ENCODE data around the gene OLFML2A. TPM values are rescaled to one million over a fixed set of nuclear protein-coding genes. Genes with fewer than 3 reads are reported as not detected.
"Not testable (repeated sequence)": the region's sequence is repeated elsewhere in the genome, so short reads cannot be mapped to it uniquely, and the experiment has no call there.

The OLFML2A gene
- 175 TPM for polyA plus RNA-seq (ENCODE audit: insufficient read length)

GRCh38 chr9:124776954-124777648 lies at the start of gene OLFML2A:
Gene OLFML2A, plus strand, starts transcription at chr9:124777133. Its CDS starts 138 bp downstream, at chr9:124777271.
- DNase-seq = no peak

GRCh38 chr9:124730772-124731171 lies 46.2 kb upstream of the OLFML2A start:
- DNase-seq = no peak

- no peak for DNase-seq
These were observed 42.8 kb upstream of the OLFML2A start for GRCh38 chr9:124733964-124734740.

GRCh38 chr9:124734741-124735083 lies 42.2 kb upstream of the OLFML2A start:
- not testable (repeated sequence) for DNase-seq

- DNase-seq = no peak
These were observed 41.8 kb upstream of the OLFML2A start for GRCh38 chr9:124735121-124735520.

- not testable (repeated sequence) for DNase-seq
These were observed 38.9 kb upstream of the OLFML2A start for GRCh38 chr9:124738075-124738474.

- no peak for DNase-seq
These were observed 37.6 kb upstream of the OLFML2A start for GRCh38 chr9:124739360-124739759.

- DNase-seq = no peak
These were observed 35.8 kb upstream of the OLFML2A start for GRCh38 chr9:124741149-124741548.

GRCh38 chr9:124741662-124742061 lies 35.3 kb upstream of the OLFML2A start:
- no peak for DNase-seq

- no peak for DNase-seq
These were observed 34.0 kb upstream of the OLFML2A start for GRCh38 chr9:124742940-124743339.

GRCh38 chr9:124743686-124744348 lies 33.1 kb upstream of the OLFML2A start:
- DNase-seq = no peak

GRCh38 chr9:124747065-124747464 lies 29.9 kb upstream of the OLFML2A start:
- DNase-seq = no peak

- DNase-seq = no peak
These were observed 27.6 kb upstream of the OLFML2A start for GRCh38 chr9:124749284-124749683.

GRCh38 chr9:124749781-124750180 lies 27.2 kb upstream of the OLFML2A start:
- no peak for DNase-seq

GRCh38 chr9:124752967-124753366 lies 24.0 kb upstream of the OLFML2A start:
- DNase-seq = no peak

GRCh38 chr9:124754289-124754688 lies 22.6 kb upstream of the OLFML2A start:
- DNase-seq = no peak

- DNase-seq = no peak
These were observed 21.9 kb upstream of the OLFML2A start for GRCh38 chr9:124755061-124755460.

- no peak for DNase-seq
These were observed 20.9 kb upstream of the OLFML2A start for GRCh38 chr9:124756011-124756410.

- DNase-seq = no peak
These were observed 19.3 kb upstream of the OLFML2A start for GRCh38 chr9:124757616-124758015.

- DNase-seq = no peak
These were observed 18.9 kb upstream of the OLFML2A start for GRCh38 chr9:124758061-124758460.

- DNase-seq = no peak
These were observed 18.2 kb upstream of the OLFML2A start for GRCh38 chr9:124758691-124759090.

GRCh38 chr9:124759327-124759726 lies 17.6 kb upstream of the OLFML2A start:
- DNase-seq = no peak

GRCh38 chr9:124760719-124761118 lies 16.2 kb upstream of the OLFML2A start:
- DNase-seq = no peak

- no peak for DNase-seq
These were observed 15.7 kb upstream of the OLFML2A start for GRCh38 chr9:124761196-124761595.

Measured in hindlimb muscle (tissue), 1 donor.